AG04449 (cell line): ENCODE data around the gene CHI3L2.
"Not testable (repeated sequence)": the region's sequence is repeated elsewhere in the genome, so short reads cannot be mapped to it uniquely, and the experiment has no call there.

Experiments used
- CTCF ChIA-PET: fragments of 350-600 bp; formaldehyde crosslinking; extraction: SDS; loops from one replicate; lab custom pipeline; 2021; ENCODE audit warnings: antibody characterized with exemption; lab: Yijun Ruan, JAX
- POLR2A ChIA-PET: fragments of 400-600, 350-600 bp; formaldehyde crosslinking; extraction: SDS; loops from one replicate; lab custom pipeline; 2020; ENCODE audit warnings: antibody characterized with exemption, inconsistent platforms; lab: Yijun Ruan, JAX
- DNase-seq: peaks from one replicate; pipeline ENCODE4 v3.0.0-alpha.2; 2010; ENCODE audit warnings: low read depth, low spot score
- H3K4me3 ChIP-seq: 2 replicates; pipeline ENCODE4 v1.5.1; 2011; ENCODE audit warnings: low read depth, mild to moderate bottlenecking, control low read depth, low read length
- CTCF ChIP-seq: IDR thresholded peaks from one replicate; pipeline ENCODE4 v1.5.1; 2011; ENCODE audit warnings: mild to moderate bottlenecking, moderate library complexity, low read length, control low read depth, inconsistent platforms; ENCODE audit not compliant: insufficient read depth; ENCODE audit errors: missing control alignments

CHI3L2 gene

GRCh38 chr1:111209622-111210021 lies 17.9 kb upstream of the CHI3L2 start:
- DNase-seq = no peak
- ChIA-PET POLR2A (no interaction called here), CTCF (interaction anchor here (1.0 to 2.1 kb wide), 2 partner anchors 12 to 13 kb away, joined by 5 to 6 read pairs; no protein-coding TSS in a partner anchor)
- no peak for TF ChIP-seq CTCF
- H3K4me3 ChIP-seq = no peak overlapping the region

GRCh38 chr1:111211921-111212320 lies 15.6 kb upstream of the CHI3L2 start:
- H3K4me3 ChIP-seq = no peak overlapping the region
- DNase-seq = no peak
- CTCF ChIA-PET = interaction anchor here (1.7 kb wide), 1 partner anchor 11 kb away, joined by 7 read pairs; no protein-coding TSS in a partner anchor
- TF ChIP-seq CTCF = no peak
- POLR2A ChIA-PET = no interaction called here

GRCh38 chr1:111212634-111213335 lies 14.7 kb upstream of the CHI3L2 start:
- DNase-seq = no peak
- POLR2A ChIA-PET = no interaction called here
- CTCF ChIA-PET = interaction anchor here (1.7 kb wide), 1 partner anchor 10 kb away, joined by 7 read pairs; no protein-coding TSS in a partner anchor
- TF ChIP-seq CTCF = no peak
- H3K4me3 ChIP-seq = no peak overlapping the region

- no peak overlapping the region for H3K4me3 ChIP-seq
- POLR2A ChIA-PET = no interaction called here
- CTCF ChIA-PET = interaction anchor here (2.1 to 2.3 kb wide), 2 partner anchors 10 to 121 kb away, joined by 9 to 17 read pairs; no protein-coding TSS in a partner anchor
- no peak for DNase-seq
- no peak for TF ChIP-seq CTCF
Measured at GRCh38 chr1:111213412-111213811, 14.1 kb upstream of the CHI3L2 start.

- CTCF ChIA-PET = interaction anchor here (0.9 to 2.3 kb wide), 5 partner anchors 9 to 186 kb away, joined by 3 to 17 read pairs (median 5); no protein-coding TSS in a partner anchor
- H3K4me3 ChIP-seq = no peak overlapping the region
- no peak for TF ChIP-seq CTCF
- DNase-seq = no peak
- POLR2A ChIA-PET = no interaction called here
Measured at GRCh38 chr1:111214074-111214801, 13.3 kb upstream of the CHI3L2 start.

- TF ChIP-seq CTCF = no peak
- POLR2A ChIA-PET = no interaction called here
- CTCF ChIA-PET = interaction anchor here (0.9 to 2.3 kb wide), 6 partner anchors 8 to 186 kb away, joined by 3 to 17 read pairs (median 4); no protein-coding TSS in a partner anchor
- no peak overlapping the region for H3K4me3 ChIP-seq
- no peak for DNase-seq
Measured at GRCh38 chr1:111214884-111215283, 12.6 kb upstream of the CHI3L2 start.

- POLR2A ChIA-PET, DNase-seq, H3K4me3 ChIP-seq: not testable (repeated sequence)
- CTCF ChIA-PET = interaction anchor here (0.9 to 2.3 kb wide), 6 partner anchors 8 to 185 kb away, joined by 3 to 17 read pairs (median 4); no protein-coding TSS in a partner anchor
Measured at GRCh38 chr1:111215285-111215684, 12.2 kb upstream of the CHI3L2 start.
